GM21360 (cell line): ENCODE results near the gene ZIC5.
"Not testable (repeated sequence)": the region's sequence is repeated elsewhere in the genome, so short reads cannot be mapped to it uniquely, and the experiment has no call there.

Experiments
- ATAC-seq: cut with Tn5 transposase; IDR thresholded peaks from one replicate; pipeline ENCODE4 v1.9.1; 2021; ENCODE audit warnings: mild to moderate bottlenecking, moderate library complexity; ENCODE audit not compliant: unreplicated experiment

Gene ZIC5

GRCh38 chr13:99961636-99962035 lies 9.9 kb downstream of the ZIC5 start:
- ATAC-seq: no peak

GRCh38 chr13:99960663-99961311 lies 10.8 kb downstream of the ZIC5 start:
- ATAC-seq: no peak

GRCh38 chr13:99959540-99960230 lies 11.9 kb downstream of the ZIC5 start:
- no peak for ATAC-seq

GRCh38 chr13:99959127-99959539 lies 12.4 kb downstream of the ZIC5 start:
- no peak for ATAC-seq

- ATAC-seq: no peak
These were observed 13.0 kb downstream of the ZIC5 start for GRCh38 chr13:99958406-99959126.

GRCh38 chr13:99956473-99957349 lies 14.9 kb downstream of the ZIC5 start:
- ATAC-seq: no peak

- ATAC-seq: no peak
These were observed 15.7 kb downstream of the ZIC5 start for GRCh38 chr13:99955747-99956472.

- no peak for ATAC-seq
These were observed 16.3 kb downstream of the ZIC5 start for GRCh38 chr13:99955107-99955746.

- no peak for ATAC-seq
These were observed 18.3 kb downstream of the ZIC5 start for GRCh38 chr13:99953138-99953755.

- ATAC-seq: not testable (repeated sequence)
These were observed 19.9 kb downstream of the ZIC5 start for GRCh38 chr13:99951666-99952065.

GRCh38 chr13:99949679-99950413 lies 21.7 kb downstream of the ZIC5 start:
- ATAC-seq: no peak

GRCh38 chr13:99948907-99949678 lies 22.5 kb downstream of the ZIC5 start:
- ATAC-seq: no peak

GRCh38 chr13:99948411-99948810 lies 23.2 kb downstream of the ZIC5 start:
- no peak for ATAC-seq

GRCh38 chr13:99947666-99948065 lies 23.9 kb downstream of the ZIC5 start:
- ATAC-seq: no peak

- not testable (repeated sequence) for ATAC-seq
These were observed 26.1 kb downstream of the ZIC5 start for GRCh38 chr13:99945515-99945914.

- ATAC-seq: no peak
These were observed 27.0 kb downstream of the ZIC5 start for GRCh38 chr13:99944606-99945005.

- no peak for ATAC-seq
These were observed 27.5 kb downstream of the ZIC5 start for GRCh38 chr13:99944102-99944501.

- no peak for ATAC-seq
These were observed 29.7 kb downstream of the ZIC5 start for GRCh38 chr13:99941911-99942310.
